Neural cell (in vitro differentiated cells): ENCODE results near the gene PRCP. TPM values are rescaled to one million over a fixed set of nuclear protein-coding genes. Genes with fewer than 3 reads are reported as not detected.

Source experiments
- H2AFZ ChIP-seq: fragments of 200-600, 300-800 bp; sonication (generic), shearing (Covaris generic); 2 replicates; pipeline ENCODE4 v1.6.0; 2014; ENCODE audit warnings: low read depth, mild to moderate bottlenecking, antibody characterized with exemption, low read length, moderate library complexity
- H3F3A ChIP-seq: fragments of 200-600 bp; shearing (Covaris generic); 2 replicates; pipeline ENCODE4 v1.6.1; 2016; ENCODE audit warnings: mild to moderate bottlenecking, moderate library complexity, mixed read lengths, antibody characterized with exemption, low read length; ENCODE audit not compliant: insufficient read depth, poor library complexity, severe bottlenecking
- H3K27ac ChIP-seq: fragments of 200-600, 300-800 bp; sonication (generic), shearing (Covaris generic); 2 replicates; pipeline ENCODE4 v1.5.1; 2014; ENCODE audit warnings: mild to moderate bottlenecking, low read length, moderate library complexity
- H3K27me3 ChIP-seq: fragments of 300-800, 200-600 bp; sonication (generic), shearing (Covaris generic); 2 replicates; pipeline ENCODE4 v1.6.0; 2014; ENCODE audit warnings: mild to moderate bottlenecking, low read depth, low read length, moderate library complexity; ENCODE audit not compliant: insufficient read depth
- H3K36me3 ChIP-seq: fragments of 300-800, 200-600 bp; sonication (generic), shearing (Covaris generic); 2 replicates; pipeline ENCODE4 v1.5.1; 2014; ENCODE audit warnings: mild to moderate bottlenecking, antibody characterized with exemption, low read length, moderate library complexity; ENCODE audit not compliant: insufficient read depth
- H3K4me2 ChIP-seq: fragments of 300-800, 200-600 bp; sonication (generic), shearing (Covaris generic); 2 replicates; pipeline ENCODE4 v1.6.0; 2014; ENCODE audit warnings: mild to moderate bottlenecking, low read length
- H3K4me3 ChIP-seq: fragments of 300-800, 200-600 bp; sonication (generic), shearing (Covaris generic); 2 replicates; pipeline ENCODE4 v1.5.1; 2014; ENCODE audit warnings: mild to moderate bottlenecking, low read length, moderate library complexity
- H3K79me2 ChIP-seq: fragments of 200-600 bp; shearing (Covaris generic); replicated peaks from 2 replicates; pipeline ENCODE4 v1.6.0; 2014; ENCODE audit warnings: mild to moderate bottlenecking, low read length, moderate library complexity; ENCODE audit not compliant: insufficient read depth
- H3K9ac ChIP-seq: fragments of 300-800, 200-600 bp; sonication (generic), shearing (Covaris generic); 2 replicates; pipeline ENCODE4 v1.6.1; 2016; ENCODE audit warnings: mild to moderate bottlenecking, low read length, mixed read lengths
- H3K9me2 ChIP-seq: fragments of 200-600 bp; shearing (Covaris generic); 2 replicates; pipeline ENCODE4 v1.6.1; 2016; ENCODE audit warnings: mild to moderate bottlenecking, low read length, mixed read lengths; ENCODE audit not compliant: insufficient read depth
- H3K9me3 ChIP-seq: fragments of 200-600, 300-800 bp; sonication (generic), shearing (Covaris generic); 2 replicates; pipeline ENCODE4 v1.6.1; 2016; ENCODE audit warnings: mild to moderate bottlenecking, mixed run types, low read length, moderate library complexity, mixed read lengths
- H4K20me1 ChIP-seq: fragments of 200-600 bp; shearing (Covaris generic); 2 replicates; pipeline ENCODE4 v1.6.1; 2016; ENCODE audit warnings: mild to moderate bottlenecking, mixed run types; ENCODE audit not compliant: insufficient read depth
- CTCF ChIP-seq: fragments of 450-650 bp; IDR thresholded peaks from 2 replicates; pipeline ENCODE4 v1.5.1; 2014; ENCODE audit warnings: antibody characterized with exemption, mild to moderate bottlenecking, moderate library complexity; ENCODE audit not compliant: poor library complexity, severe bottlenecking
- EP300 ChIP-seq: fragments of 450-650 bp; conservative IDR thresholded peaks from 2 replicates; pipeline ENCODE4 v1.6.1; 2014; ENCODE audit warnings: antibody characterized with exemption, mild to moderate bottlenecking, moderate library complexity; ENCODE audit not compliant: poor library complexity, severe bottlenecking
- EZH2 ChIP-seq: fragments of 200-600, 300-800 bp; shearing (Covaris generic), sonication (generic); IDR thresholded peaks from 2 replicates; pipeline ENCODE4 v1.6.1; 2014; ENCODE audit warnings: antibody characterized with exemption, low read length, borderline replicate concordance, mild to moderate bottlenecking; ENCODE audit not compliant: insufficient read depth, poor library complexity, severe bottlenecking
- MXI1 ChIP-seq: fragments of 450-650 bp; conservative IDR thresholded peaks from 2 replicates; pipeline ENCODE4 v1.6.1; 2014; ENCODE audit warnings: antibody characterized with exemption, mild to moderate bottlenecking; ENCODE audit not compliant: poor library complexity, severe bottlenecking
- RAD21 ChIP-seq: fragments of 450-650 bp; conservative IDR thresholded peaks from 2 replicates; pipeline ENCODE4 v1.6.1; 2014; ENCODE audit warnings: antibody characterized with exemption, mild to moderate bottlenecking, moderate library complexity
- REST ChIP-seq: IDR thresholded peaks from 2 replicates; pipeline ENCODE4 v1.6.1; 2012; ENCODE audit warnings: borderline replicate concordance
- TAF1 ChIP-seq: IDR thresholded peaks from 2 replicates; pipeline ENCODE4 v1.6.1; 2012; ENCODE audit warnings: low read depth
- polyA plus RNA-seq: library from polyadenylated mRNA; depleted of rRNA; stranded (reverse); fragments of >200 nt; gene quantifications from 2 replicates; pipeline ENCODE4 v1.2.3, GENCODE V29; 2014

The PRCP gene
- polyA plus RNA-seq, 1 donor from 2014 or later = 6.1 TPM

- H4K20me1 ChIP-seq = no peaks in the 10 kb centered on the region
- H3K9ac ChIP-seq = no peak overlapping the region
- no peaks in the 10 kb centered on the region for H3K9me3 ChIP-seq
- H3K27me3 ChIP-seq = no peaks in the 10 kb centered on the region
- no peak overlapping the region for H3K4me3 ChIP-seq
- no peaks in the 10 kb centered on the region for H3K36me3 ChIP-seq
- H3K4me2 ChIP-seq = no peak overlapping the region
- H3F3A ChIP-seq = no peaks in the 10 kb centered on the region
- TF ChIP-seq REST = no peak
- TF ChIP-seq MXI1 = no peak
- no peak for TF ChIP-seq TAF1
- no peaks in the 10 kb centered on the region for H3K79me2 ChIP-seq
- no peaks in the 10 kb centered on the region for H3K9me2 ChIP-seq
- H3K27ac ChIP-seq = no peak overlapping the region
- no peak overlapping the region for H2AFZ ChIP-seq
Measured at GRCh38 chr11:82871646-82872045, 28.6 kb downstream of the PRCP start.

DNA sequence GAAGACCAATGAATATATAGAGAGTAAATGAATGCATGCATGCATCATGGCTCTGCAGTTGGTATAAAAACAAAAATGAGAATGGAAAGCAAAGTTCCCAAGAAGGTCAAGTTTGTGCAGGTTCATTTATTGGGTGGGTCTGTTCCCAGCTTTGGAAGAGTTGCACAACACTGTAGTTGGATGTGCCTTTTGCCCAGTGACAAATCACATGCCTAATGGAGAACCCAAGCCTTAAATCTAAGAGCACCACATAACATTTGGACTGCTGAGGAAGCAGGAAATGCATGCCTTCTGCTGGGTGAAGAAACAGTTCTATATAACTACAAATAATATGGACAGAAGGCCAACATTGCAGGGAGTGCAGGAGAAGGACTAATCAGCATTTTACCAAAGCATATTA is 30.6 kb downstream of the PRCP start:
- H3K4me3 ChIP-seq = no peak overlapping the region
- TF ChIP-seq MXI1 (no peak), EZH2 (no peak), RAD21 (no peak), CTCF (no peak), EP300 (no peak), REST (no peak), TAF1 (no peak)
- no peaks in the 10 kb centered on the region for H3K36me3 ChIP-seq
- no peaks in the 10 kb centered on the region for H3K9me2 ChIP-seq
- H2AFZ ChIP-seq = no peak overlapping the region
- no peaks in the 10 kb centered on the region for H3K27me3 ChIP-seq
- no peaks in the 10 kb centered on the region for H3F3A ChIP-seq
- no peak overlapping the region for H3K9ac ChIP-seq
- H3K79me2 ChIP-seq = no peaks in the 10 kb centered on the region
- no peak overlapping the region for H3K27ac ChIP-seq
- H4K20me1 ChIP-seq = no peaks in the 10 kb centered on the region
- no peak overlapping the region for H3K4me2 ChIP-seq
- H3K9me3 ChIP-seq = no peaks in the 10 kb centered on the region
